Measurements from ENCODE around the gene SLC43A2. TPM values are rescaled to one million over a fixed set of nuclear protein-coding genes. Genes with fewer than 3 reads are reported as not detected.

Gene SLC43A2
- total and polyA plus RNA-seq, 2 of the 13 experiments (the other 11 are each of a cell fraction or from before 2014, with no cell fraction given) = 7.3 to 20.0 TPM

DNA sequence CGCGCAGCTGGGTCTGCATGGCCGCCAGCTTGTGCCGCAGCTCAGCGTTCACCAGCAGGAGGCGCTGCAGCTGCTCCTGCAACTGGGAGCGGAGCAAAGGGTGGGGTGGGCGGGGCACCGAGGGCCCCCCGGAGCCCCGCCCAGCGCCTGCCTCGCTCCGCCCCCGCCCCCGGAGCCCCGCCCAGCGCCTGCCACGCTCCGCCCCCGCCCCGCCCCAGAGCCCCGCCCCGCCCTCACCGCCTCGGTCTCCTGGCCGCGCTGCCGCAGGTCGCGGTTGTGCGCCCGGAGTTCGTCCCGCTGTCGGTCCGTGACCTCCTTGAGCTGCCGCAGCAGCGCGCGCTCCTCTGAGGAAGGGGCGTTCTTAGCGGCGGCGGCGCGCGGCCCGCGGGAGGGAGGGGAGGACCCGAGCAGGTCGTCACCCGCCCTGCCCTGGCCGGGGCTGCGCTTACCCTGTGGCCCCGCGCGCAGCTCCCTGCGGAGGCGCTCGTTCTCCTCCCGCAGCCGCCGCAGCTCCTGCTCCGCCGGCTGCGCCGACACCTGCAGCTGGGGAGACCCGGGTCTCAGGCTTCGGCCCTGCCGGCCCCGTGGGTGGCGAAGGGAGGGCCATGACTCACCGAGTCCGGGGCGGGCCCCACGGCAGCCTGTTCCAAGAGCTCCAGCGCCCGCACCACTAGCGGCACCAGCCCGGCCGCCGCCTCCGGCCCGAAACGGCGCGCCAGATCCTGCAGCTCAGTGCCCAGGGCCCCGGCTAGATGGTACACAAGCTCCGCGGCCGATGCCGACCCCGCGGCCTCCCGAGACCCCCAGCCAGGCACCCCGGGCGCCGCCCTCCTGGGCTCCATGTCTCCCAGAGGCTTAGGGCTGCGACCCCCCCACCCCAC, 20.6 kb upstream of the SLC43A2 start:
- peaks cover 0 to 1% of the 10 kb centered on the region in 2 experiments; a peak in 1 of 5 replicates for H3K27me3 ChIP-seq (ENCODE audit: control insufficient read depth in 1 of 2, insufficient read depth in 2 of 2, low read length in 2 of 2)
- DNase-seq (ENCODE audit: low spot score) = peak; percentile 83
- H3K27ac ChIP-seq (ENCODE audit: extremely low read length, insufficient read depth, low read length) = peak overlapping the region; percentile 93
- ChIA-PET POLR2A (interaction anchor here (0.7 to 3.8 kb wide), 31 partner anchors 9 to 349 kb away, joined by 3 to 42 read pairs (median 5); partner anchors contain the start of genes INPP5K, PRPF8, RPA1 and SERPINF1), CTCF (ENCODE audit: low intra/inter-chr PET ratio, low total read pairs) (interaction anchor here (0.6 to 2.2 kb wide), 2 partner anchors 75 to 256 kb away, joined by 3 to 25 read pairs; no protein-coding TSS in a partner anchor)
- H3K4me2 ChIP-seq (ENCODE audit: low read depth, low read length) = peak overlapping the region; percentile 86
- in situ Hi-C loops (cut with HindIII; ENCODE audit: extremely low pct_ligation_motif_present, low pct_unique_long_range_greater_than_20kb) (no loop called here), intact Hi-C loops (cut with micrococcal nuclease; ENCODE audit: unreplicated experiment) (no loop called here)
- peak overlapping the region; percentile 89 for H3K9ac ChIP-seq (ENCODE audit: insufficient read depth, low read depth, low read length)
- no peak for FAIRE-seq
- H3K9me3 ChIP-seq (ENCODE audit: low read length) = no peaks in the 10 kb centered on the region
- WGBS (ENCODE audit: low lambda C conversion rate) = 0% methylated on average over 3 of the region's 100 CpGs
- H3K4me1 ChIP-seq (ENCODE audit: insufficient read depth, low read length) = peaks cover 64% of the 10 kb centered on the region
- H2AFZ ChIP-seq (ENCODE audit: low read length) = no peak overlapping the region
- peak overlapping the region; percentile 74 to 83 (median 81) for H3K4me3 ChIP-seq (replicated peaks in 1 of 3; ENCODE audit: insufficient read depth in 1 of 3, low read depth in 2 of 3, low read length in 3 of 3)
- H3K79me2 ChIP-seq (ENCODE audit: insufficient read depth, low read length) = no peaks in the 10 kb centered on the region
- peaks cover 24 to 36% of the 10 kb centered on the region in 2 experiments for H3K36me3 ChIP-seq (replicated peaks in 1 of 2; ENCODE audit: control insufficient read depth in 1 of 2, insufficient read depth in 2 of 2, low read length in 2 of 2)
- peak; percentile 73 for ATAC-seq
- peaks cover 6% of the 10 kb centered on the region; the same call in 1 of the 2 replicates for H4K20me1 ChIP-seq (ENCODE audit: insufficient read depth, low read length)
- BruUV-seq (replicated peaks) = no TSS peak
- TF ChIP-seq ZNF547 (CRISPR knock-in tag; IDR thresholded peaks at IDR 0.05) (no peak), ZNF674 (CRISPR knock-in tag; IDR thresholded peaks at IDR 0.05; ENCODE audit: low read depth) (no peak), NRL (CRISPR knock-in tag; IDR thresholded peaks at IDR 0.05; ENCODE audit: borderline replicate concordance) (no peak; the same call in 1 of the 2 replicates), ZNF335 (CRISPR knock-in tag; IDR thresholded peaks at IDR 0.05) (no peak), SPEN (CRISPR knock-in tag; IDR thresholded peaks at IDR 0.05; ENCODE audit: low read depth) (peak; percentile 68), TRIM24 (CRISPR knock-in tag; IDR thresholded peaks at IDR 0.05) (no peak), YEATS2 (CRISPR knock-in tag; IDR thresholded peaks at IDR 0.05; ENCODE audit: borderline replicate concordance) (no peak), ZBTB7A (CRISPR knock-in tag; IDR thresholded peaks at IDR 0.05) (peak; percentile 46), ZNF124 (CRISPR knock-in tag; IDR thresholded peaks at IDR 0.05) (0 out of 2 replicates have a peak, but pooled peaks have one; percentile 68), ZNF619 (CRISPR knock-in tag; IDR thresholded peaks at IDR 0.05) (no peak), ZNF496 (CRISPR knock-in tag; IDR thresholded peaks at IDR 0.05; ENCODE audit: insufficient replicate concordance) (no peak), ZNF546 (CRISPR knock-in tag; conservative IDR thresholded peaks at IDR 0.05) (0 out of 2 replicates have a peak, but pooled peaks have one; percentile 71), ZNF816 (CRISPR knock-in tag; IDR thresholded peaks at IDR 0.05; ENCODE audit: borderline replicate concordance) (0 out of 2 replicates have a peak, but pooled peaks have one; percentile 31), ZNF879 (CRISPR knock-in tag; IDR thresholded peaks at IDR 0.05) (no peak), SP1 (IDR thresholded peaks at IDR 0.05) (no peak), SP1 (CRISPR knock-in tag; IDR thresholded peaks at IDR 0.05) (peak; percentile 69), SNAI1 (CRISPR knock-in tag; IDR thresholded peaks at IDR 0.05; ENCODE audit: borderline replicate concordance) (no peak)
- TF ChIP-seq, protein P1, sequence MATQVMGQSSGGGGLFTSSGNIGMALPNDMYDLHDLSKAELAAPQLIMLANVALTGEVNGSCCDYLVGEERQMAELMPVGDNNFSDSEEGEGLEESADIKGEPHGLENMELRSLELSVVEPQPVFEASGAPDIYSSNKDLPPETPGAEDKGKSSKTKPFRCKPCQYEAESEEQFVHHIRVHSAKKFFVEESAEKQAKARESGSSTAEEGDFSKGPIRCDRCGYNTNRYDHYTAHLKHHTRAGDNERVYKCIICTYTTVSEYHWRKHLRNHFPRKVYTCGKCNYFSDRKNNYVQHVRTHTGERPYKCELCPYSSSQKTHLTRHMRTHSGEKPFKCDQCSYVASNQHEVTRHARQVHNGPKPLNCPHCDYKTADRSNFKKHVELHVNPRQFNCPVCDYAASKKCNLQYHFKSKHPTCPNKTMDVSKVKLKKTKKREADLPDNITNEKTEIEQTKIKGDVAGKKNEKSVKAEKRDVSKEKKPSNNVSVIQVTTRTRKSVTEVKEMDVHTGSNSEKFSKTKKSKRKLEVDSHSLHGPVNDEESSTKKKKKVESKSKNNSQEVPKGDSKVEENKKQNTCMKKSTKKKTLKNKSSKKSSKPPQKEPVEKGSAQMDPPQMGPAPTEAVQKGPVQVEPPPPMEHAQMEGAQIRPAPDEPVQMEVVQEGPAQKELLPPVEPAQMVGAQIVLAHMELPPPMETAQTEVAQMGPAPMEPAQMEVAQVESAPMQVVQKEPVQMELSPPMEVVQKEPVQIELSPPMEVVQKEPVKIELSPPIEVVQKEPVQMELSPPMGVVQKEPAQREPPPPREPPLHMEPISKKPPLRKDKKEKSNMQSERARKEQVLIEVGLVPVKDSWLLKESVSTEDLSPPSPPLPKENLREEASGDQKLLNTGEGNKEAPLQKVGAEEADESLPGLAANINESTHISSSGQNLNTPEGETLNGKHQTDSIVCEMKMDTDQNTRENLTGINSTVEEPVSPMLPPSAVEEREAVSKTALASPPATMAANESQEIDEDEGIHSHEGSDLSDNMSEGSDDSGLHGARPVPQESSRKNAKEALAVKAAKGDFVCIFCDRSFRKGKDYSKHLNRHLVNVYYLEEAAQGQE (IDR thresholded peaks at IDR 0.05; ENCODE audit: borderline replicate concordance in 1 of 2, low read depth in 1 of 2, low read length in 2 of 2) = peak in 1 of 2 experiments; percentile 6; a peak in 1 of 4 replicates
- TF ChIP-seq, protein P2, sequence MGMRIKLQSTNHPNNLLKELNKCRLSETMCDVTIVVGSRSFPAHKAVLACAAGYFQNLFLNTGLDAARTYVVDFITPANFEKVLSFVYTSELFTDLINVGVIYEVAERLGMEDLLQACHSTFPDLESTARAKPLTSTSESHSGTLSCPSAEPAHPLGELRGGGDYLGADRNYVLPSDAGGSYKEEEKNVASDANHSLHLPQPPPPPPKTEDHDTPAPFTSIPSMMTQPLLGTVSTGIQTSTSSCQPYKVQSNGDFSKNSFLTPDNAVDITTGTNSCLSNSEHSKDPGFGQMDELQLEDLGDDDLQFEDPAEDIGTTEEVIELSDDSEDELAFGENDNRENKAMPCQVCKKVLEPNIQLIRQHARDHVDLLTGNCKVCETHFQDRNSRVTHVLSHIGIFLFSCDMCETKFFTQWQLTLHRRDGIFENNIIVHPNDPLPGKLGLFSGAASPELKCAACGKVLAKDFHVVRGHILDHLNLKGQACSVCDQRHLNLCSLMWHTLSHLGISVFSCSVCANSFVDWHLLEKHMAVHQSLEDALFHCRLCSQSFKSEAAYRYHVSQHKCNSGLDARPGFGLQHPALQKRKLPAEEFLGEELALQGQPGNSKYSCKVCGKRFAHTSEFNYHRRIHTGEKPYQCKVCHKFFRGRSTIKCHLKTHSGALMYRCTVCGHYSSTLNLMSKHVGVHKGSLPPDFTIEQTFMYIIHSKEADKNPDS (CRISPR knock-in tag; IDR thresholded peaks at IDR 0.05) = no peak

Data from HepG2 (cell line).